WTC11 (cell line): ENCODE data around the gene P3H3. TPM values are rescaled to one million over a fixed set of nuclear protein-coding genes. Genes with fewer than 3 reads are reported as not detected.

Experiments used
- ATAC-seq: fragments of 200-7000 bp; cut with Tn5 transposase; 2 replicates; pipeline ENCODE4 v1.10.0; 2021; ENCODE audit warnings: mild to moderate bottlenecking, moderate library complexity
- CTCF ChIA-PET: fragments of 300-600 bp; sonication (Branson Sonifier 250); formaldehyde crosslinking; loops from one replicate; lab custom pipeline; 2021; ENCODE audit warnings: antibody characterized with exemption; lab: Charles Lee
- POLR2A ChIA-PET: fragments of 350-600 bp; sonication (Branson Sonifier 250); formaldehyde crosslinking; loops from one replicate; lab custom pipeline; 2021; ENCODE audit warnings: antibody characterized with exemption; lab: Charles Lee
- DNase-seq: peaks from one replicate; pipeline ENCODE4 v3.0.0; 2021; ENCODE audit warnings: low spot score
- H3K27ac Mint-ChIP-seq: 2 replicates; pipeline ENCODE4 v1.8.0; 2021; ENCODE audit warnings: mixed read lengths
- H3K27me3 Mint-ChIP-seq: 2 replicates; pipeline ENCODE4 v1.8.0; 2021; ENCODE audit warnings: low read depth, mild to moderate bottlenecking, moderate library complexity, mixed read lengths
- H3K36me3 Mint-ChIP-seq: 2 replicates; pipeline ENCODE4 v1.8.0; 2021; ENCODE audit warnings: mixed read lengths
- H3K4me1 Mint-ChIP-seq: 2 replicates; pipeline ENCODE4 v1.8.0; 2022; ENCODE audit warnings: mixed read lengths
- H3K4me3 Mint-ChIP-seq: 2 replicates; pipeline ENCODE4 v1.8.0; 2021; ENCODE audit warnings: mild to moderate bottlenecking, moderate library complexity, mixed read lengths
- H3K9me3 Mint-ChIP-seq: 2 replicates; pipeline ENCODE4 v1.8.0; 2021; ENCODE audit warnings: mixed read lengths
- ATF1 ChIP-seq: sonication (generic); formaldehyde crosslinking; IDR thresholded peaks from 2 replicates; pipeline ENCODE4 v1.8.1; 2023; ENCODE audit warnings: mild to moderate bottlenecking, moderate library complexity, missing genetic modification reagents
- FOXJ3 ChIP-seq: sonication (generic); formaldehyde crosslinking; IDR thresholded peaks from 2 replicates; pipeline ENCODE4 v1.9.0; 2021; ENCODE audit warnings: missing genetic modification reagents, mild to moderate bottlenecking, borderline replicate concordance
- FOXK1 ChIP-seq: sonication (generic); formaldehyde crosslinking; IDR thresholded peaks from 2 replicates; pipeline ENCODE4 v1.8.0; 2022; ENCODE audit warnings: mild to moderate bottlenecking, moderate library complexity, missing genetic modification reagents
- GABPB1 ChIP-seq: sonication (generic); formaldehyde crosslinking; IDR thresholded peaks from 2 replicates; pipeline ENCODE4 v1.8.1; 2023; ENCODE audit warnings: mild to moderate bottlenecking, missing genetic modification reagents
- JUN ChIP-seq: sonication (generic); formaldehyde crosslinking; IDR thresholded peaks from 2 replicates; pipeline ENCODE4 v1.8.0; 2023; ENCODE audit warnings: mild to moderate bottlenecking, missing genetic modification reagents
- NR2C2 ChIP-seq: sonication (generic); formaldehyde crosslinking; IDR thresholded peaks from 2 replicates; pipeline ENCODE4 v1.8.0; 2022; ENCODE audit warnings: mild to moderate bottlenecking, missing genetic modification reagents
- NR3C1 ChIP-seq: sonication (generic); formaldehyde crosslinking; conservative IDR thresholded peaks from 2 replicates; pipeline ENCODE4 v1.8.1; 2023; ENCODE audit warnings: low read depth, mild to moderate bottlenecking, missing genetic modification reagents
- RORB ChIP-seq: fragments of 250-450 bp; sonication (Bioruptor Pico); IDR thresholded peaks from 2 replicates; pipeline ENCODE4 v1.9.0; 2021; ENCODE audit warnings: mild to moderate bottlenecking
- SMAD4 ChIP-seq: sonication (generic); formaldehyde crosslinking; IDR thresholded peaks from 2 replicates; pipeline ENCODE4 v1.8.0; 2022; ENCODE audit warnings: mild to moderate bottlenecking, missing genetic modification reagents
- SP1 ChIP-seq: sonication (generic); formaldehyde crosslinking; conservative IDR thresholded peaks from 2 replicates; pipeline ENCODE4 v1.8.1; 2022; ENCODE audit warnings: missing genetic modification reagents
- ZNF121 ChIP-seq: sonication (generic); formaldehyde crosslinking; IDR thresholded peaks from 2 replicates; pipeline ENCODE4 v1.8.0; 2023; ENCODE audit warnings: missing genetic modification reagents
- total RNA-seq: library from RNA; stranded (reverse); gene quantifications from 3 replicates; pipeline ENCODE4 v1.2.3, GENCODE V29; 2021
- TF ChIP-seq, protein P1 (sequence below): sonication (generic); formaldehyde crosslinking; IDR thresholded peaks from 2 replicates; pipeline ENCODE4 v1.8.1; 2023; ENCODE audit warnings: mild to moderate bottlenecking, missing genetic modification reagents
- TF ChIP-seq, protein P2 (sequence below): fragments of 200-600 bp; IDR thresholded peaks from 2 replicates; pipeline ENCODE4 v1.8.0; 2022; ENCODE audit warnings: antibody characterized with exemption
- TF ChIP-seq, protein P3 (sequence below): sonication (generic); formaldehyde crosslinking; IDR thresholded peaks from 2 replicates; pipeline ENCODE4 v1.8.1; 2023; ENCODE audit warnings: mild to moderate bottlenecking, missing genetic modification reagents, moderate library complexity
- TF ChIP-seq, protein P4 (sequence below): fragments of 250-450 bp; sonication (Bioruptor Pico); IDR thresholded peaks from 2 replicates; pipeline ENCODE4 v1.9.0; 2021; ENCODE audit warnings: mild to moderate bottlenecking
- TF ChIP-seq, protein P5 (sequence below): sonication (generic); formaldehyde crosslinking; IDR thresholded peaks from 2 replicates; pipeline ENCODE4 v1.8.1; 2022; ENCODE audit warnings: low read depth, mild to moderate bottlenecking, moderate library complexity, missing genetic modification reagents, borderline replicate concordance
- TF ChIP-seq, protein P6 (sequence below): sonication (generic); formaldehyde crosslinking; IDR thresholded peaks from 2 replicates; pipeline ENCODE4 v1.8.1; 2022; ENCODE audit warnings: low read depth, missing genetic modification reagents, borderline replicate concordance
- TF ChIP-seq, protein P7 (sequence below): sonication (generic); formaldehyde crosslinking; IDR thresholded peaks from 2 replicates; pipeline ENCODE4 v1.8.1; 2022; ENCODE audit warnings: mild to moderate bottlenecking, moderate library complexity, missing genetic modification reagents
- TF ChIP-seq, protein P8 (sequence below): sonication (generic); formaldehyde crosslinking; IDR thresholded peaks from 2 replicates; pipeline ENCODE4 v1.8.1; 2023; ENCODE audit warnings: mild to moderate bottlenecking, moderate library complexity, missing genetic modification reagents

The P3H3 gene
- total RNA-seq, 1 experiment from 2014 or later = 50.7 TPM

DNA sequence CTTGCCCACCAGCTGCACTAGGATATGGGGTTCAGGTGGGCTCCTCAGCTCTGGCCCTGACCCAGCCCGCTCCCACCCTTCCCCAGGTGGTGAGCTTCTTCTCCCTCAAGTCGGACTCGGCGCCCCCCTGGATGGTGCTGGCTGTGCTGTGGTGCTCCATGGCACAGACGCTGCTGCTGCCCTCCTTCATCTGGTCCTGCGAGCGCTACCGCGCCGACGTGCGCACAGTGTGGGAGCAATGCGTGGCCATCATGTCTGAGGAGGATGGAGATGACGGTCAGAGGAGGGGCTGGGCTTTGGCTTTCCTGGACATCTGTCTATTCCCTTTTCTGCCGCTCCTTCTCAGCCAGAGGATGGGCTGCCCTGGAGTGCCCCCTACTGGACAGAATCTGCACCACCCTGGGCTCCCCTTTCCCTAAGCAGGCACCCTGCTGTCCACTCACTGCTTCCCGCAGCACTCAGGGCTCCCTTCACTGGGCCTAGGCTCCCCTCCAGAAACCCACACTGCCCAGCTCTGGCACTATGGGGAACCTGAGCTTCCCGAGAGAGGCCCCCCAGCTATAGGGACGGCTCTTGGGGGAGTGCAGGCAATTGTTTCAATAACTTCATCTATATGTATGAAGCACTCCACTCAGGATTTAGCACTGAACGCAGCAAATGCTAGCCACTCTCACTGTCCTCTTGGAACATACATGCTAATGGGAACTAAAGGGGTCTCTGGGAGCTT is 2.6 kb upstream of the P3H3 start (continued):
- TF ChIP-seq, protein P1, sequence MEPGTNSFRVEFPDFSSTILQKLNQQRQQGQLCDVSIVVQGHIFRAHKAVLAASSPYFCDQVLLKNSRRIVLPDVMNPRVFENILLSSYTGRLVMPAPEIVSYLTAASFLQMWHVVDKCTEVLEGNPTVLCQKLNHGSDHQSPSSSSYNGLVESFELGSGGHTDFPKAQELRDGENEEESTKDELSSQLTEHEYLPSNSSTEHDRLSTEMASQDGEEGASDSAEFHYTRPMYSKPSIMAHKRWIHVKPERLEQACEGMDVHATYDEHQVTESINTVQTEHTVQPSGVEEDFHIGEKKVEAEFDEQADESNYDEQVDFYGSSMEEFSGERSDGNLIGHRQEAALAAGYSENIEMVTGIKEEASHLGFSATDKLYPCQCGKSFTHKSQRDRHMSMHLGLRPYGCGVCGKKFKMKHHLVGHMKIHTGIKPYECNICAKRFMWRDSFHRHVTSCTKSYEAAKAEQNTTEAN (CRISPR knock-in tag) = no peak
- TF ChIP-seq, protein P2, sequence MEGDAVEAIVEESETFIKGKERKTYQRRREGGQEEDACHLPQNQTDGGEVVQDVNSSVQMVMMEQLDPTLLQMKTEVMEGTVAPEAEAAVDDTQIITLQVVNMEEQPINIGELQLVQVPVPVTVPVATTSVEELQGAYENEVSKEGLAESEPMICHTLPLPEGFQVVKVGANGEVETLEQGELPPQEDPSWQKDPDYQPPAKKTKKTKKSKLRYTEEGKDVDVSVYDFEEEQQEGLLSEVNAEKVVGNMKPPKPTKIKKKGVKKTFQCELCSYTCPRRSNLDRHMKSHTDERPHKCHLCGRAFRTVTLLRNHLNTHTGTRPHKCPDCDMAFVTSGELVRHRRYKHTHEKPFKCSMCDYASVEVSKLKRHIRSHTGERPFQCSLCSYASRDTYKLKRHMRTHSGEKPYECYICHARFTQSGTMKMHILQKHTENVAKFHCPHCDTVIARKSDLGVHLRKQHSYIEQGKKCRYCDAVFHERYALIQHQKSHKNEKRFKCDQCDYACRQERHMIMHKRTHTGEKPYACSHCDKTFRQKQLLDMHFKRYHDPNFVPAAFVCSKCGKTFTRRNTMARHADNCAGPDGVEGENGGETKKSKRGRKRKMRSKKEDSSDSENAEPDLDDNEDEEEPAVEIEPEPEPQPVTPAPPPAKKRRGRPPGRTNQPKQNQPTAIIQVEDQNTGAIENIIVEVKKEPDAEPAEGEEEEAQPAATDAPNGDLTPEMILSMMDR = peak; percentile 90
- TF ChIP-seq, protein P3, sequence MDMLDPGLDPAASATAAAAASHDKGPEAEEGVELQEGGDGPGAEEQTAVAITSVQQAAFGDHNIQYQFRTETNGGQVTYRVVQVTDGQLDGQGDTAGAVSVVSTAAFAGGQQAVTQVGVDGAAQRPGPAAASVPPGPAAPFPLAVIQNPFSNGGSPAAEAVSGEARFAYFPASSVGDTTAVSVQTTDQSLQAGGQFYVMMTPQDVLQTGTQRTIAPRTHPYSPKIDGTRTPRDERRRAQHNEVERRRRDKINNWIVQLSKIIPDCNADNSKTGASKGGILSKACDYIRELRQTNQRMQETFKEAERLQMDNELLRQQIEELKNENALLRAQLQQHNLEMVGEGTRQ (CRISPR knock-in tag) = no peak
- no peak for TF ChIP-seq ZNF121 (CRISPR knock-in tag)
- TF ChIP-seq, protein P4, sequence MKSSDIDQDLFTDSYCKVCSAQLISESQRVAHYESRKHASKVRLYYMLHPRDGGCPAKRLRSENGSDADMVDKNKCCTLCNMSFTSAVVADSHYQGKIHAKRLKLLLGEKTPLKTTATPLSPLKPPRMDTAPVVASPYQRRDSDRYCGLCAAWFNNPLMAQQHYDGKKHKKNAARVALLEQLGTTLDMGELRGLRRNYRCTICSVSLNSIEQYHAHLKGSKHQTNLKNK (CRISPR knock-in tag) = no peak
- TF ChIP-seq, protein P5, sequence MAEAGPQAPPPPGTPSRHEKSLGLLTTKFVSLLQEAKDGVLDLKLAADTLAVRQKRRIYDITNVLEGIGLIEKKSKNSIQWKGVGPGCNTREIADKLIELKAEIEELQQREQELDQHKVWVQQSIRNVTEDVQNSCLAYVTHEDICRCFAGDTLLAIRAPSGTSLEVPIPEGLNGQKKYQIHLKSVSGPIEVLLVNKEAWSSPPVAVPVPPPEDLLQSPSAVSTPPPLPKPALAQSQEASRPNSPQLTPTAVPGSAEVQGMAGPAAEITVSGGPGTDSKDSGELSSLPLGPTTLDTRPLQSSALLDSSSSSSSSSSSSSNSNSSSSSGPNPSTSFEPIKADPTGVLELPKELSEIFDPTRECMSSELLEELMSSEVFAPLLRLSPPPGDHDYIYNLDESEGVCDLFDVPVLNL (CRISPR knock-in tag) = no peak
- TF ChIP-seq, protein P6, sequence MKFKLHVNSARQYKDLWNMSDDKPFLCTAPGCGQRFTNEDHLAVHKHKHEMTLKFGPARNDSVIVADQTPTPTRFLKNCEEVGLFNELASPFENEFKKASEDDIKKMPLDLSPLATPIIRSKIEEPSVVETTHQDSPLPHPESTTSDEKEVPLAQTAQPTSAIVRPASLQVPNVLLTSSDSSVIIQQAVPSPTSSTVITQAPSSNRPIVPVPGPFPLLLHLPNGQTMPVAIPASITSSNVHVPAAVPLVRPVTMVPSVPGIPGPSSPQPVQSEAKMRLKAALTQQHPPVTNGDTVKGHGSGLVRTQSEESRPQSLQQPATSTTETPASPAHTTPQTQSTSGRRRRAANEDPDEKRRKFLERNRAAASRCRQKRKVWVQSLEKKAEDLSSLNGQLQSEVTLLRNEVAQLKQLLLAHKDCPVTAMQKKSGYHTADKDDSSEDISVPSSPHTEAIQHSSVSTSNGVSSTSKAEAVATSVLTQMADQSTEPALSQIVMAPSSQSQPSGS (CRISPR knock-in tag) = no peak
- TF ChIP-seq SP1 (CRISPR knock-in tag) = peak; percentile 54
- no peak for TF ChIP-seq ATF1 (CRISPR knock-in tag)
- TF ChIP-seq, protein P7, sequence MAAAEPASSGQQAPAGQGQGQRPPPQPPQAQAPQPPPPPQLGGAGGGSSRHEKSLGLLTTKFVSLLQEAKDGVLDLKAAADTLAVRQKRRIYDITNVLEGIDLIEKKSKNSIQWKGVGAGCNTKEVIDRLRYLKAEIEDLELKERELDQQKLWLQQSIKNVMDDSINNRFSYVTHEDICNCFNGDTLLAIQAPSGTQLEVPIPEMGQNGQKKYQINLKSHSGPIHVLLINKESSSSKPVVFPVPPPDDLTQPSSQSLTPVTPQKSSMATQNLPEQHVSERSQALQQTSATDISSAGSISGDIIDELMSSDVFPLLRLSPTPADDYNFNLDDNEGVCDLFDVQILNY (CRISPR knock-in tag) = no peak
- TF ChIP-seq, protein P8, sequence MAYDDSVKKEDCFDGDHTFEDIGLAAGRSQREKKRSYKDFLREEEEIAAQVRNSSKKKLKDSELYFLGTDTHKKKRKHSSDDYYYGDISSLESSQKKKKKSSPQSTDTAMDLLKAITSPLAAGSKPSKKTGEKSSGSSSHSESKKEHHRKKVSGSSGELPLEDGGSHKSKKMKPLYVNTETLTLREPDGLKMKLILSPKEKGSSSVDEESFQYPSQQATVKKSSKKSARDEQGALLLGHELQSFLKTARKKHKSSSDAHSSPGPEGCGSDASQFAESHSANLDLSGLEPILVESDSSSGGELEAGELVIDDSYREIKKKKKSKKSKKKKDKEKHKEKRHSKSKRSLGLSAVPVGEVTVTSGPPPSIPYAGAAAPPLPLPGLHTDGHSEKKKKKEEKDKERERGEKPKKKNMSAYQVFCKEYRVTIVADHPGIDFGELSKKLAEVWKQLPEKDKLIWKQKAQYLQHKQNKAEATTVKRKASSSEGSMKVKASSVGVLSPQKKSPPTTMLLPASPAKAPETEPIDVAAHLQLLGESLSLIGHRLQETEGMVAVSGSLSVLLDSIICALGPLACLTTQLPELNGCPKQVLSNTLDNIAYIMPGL (CRISPR knock-in tag) = peak; percentile 66; the same call in 1 of the 2 replicates
- TF ChIP-seq GABPB1 (CRISPR knock-in tag) = no peak
- TF ChIP-seq RORB (CRISPR knock-in tag) = no peak

DNA sequence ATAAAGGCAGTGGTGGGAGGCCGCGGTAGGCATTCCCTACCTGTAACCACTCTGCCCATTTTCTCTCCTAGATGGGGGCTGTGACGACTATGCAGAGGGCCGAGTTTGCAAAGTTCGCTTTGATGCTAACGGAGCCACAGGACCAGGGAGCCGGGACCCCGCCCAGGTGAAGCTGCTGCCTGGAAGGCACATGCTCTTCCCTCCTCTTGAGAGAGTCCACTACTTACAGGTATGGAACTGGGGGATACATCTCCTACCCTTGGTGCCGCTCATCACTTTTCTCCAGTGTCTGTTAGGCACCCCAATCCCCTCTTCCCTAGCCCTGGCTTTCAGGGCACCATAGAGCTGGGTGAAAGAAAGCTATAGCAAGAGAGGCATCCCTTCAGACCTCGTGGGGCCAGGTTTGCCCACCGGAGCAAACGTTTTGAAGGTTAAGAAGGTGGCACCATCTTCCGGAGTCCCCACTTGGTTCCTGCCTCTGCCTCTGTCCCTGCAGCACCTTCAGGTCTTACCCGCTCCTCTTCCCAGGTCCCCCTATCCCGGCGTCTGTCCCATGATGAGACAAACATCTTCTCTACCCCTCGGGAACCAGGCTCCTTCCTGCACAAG is 2.0 kb upstream of the P3H3 start:
- ChIA-PET CTCF (interaction anchor here (0.9 to 8.9 kb wide), 5 partner anchors 43 to 74 kb away, joined by 3 to 112 read pairs (median 5); partner anchors contain the start of genes LAG3, MLF2 and PTMS), POLR2A (interaction anchor here (1.5 kb wide), 1 partner anchor 48 kb away, joined by 3 read pairs; no protein-coding TSS in a partner anchor)
- no peak for DNase-seq
- Mint-ChIP-seq H3K27me3 (peaks cover 42% of the 10 kb centered on the region), H3K9me3 (no peaks in the 10 kb centered on the region), H3K36me3 (peaks cover 11% of the 10 kb centered on the region), H3K4me1 (peaks cover 57% of the 10 kb centered on the region), H3K27ac (no peak overlapping the region), H3K4me3 (no peak overlapping the region)
- no peak for ATAC-seq
- TF ChIP-seq JUN = no peak
- no peak for TF ChIP-seq ATF1 (CRISPR knock-in tag)
- TF ChIP-seq FOXJ3 = no peak
- TF ChIP-seq, protein P5 (CRISPR knock-in tag) = no peak
- no peak for TF ChIP-seq NR2C2
- TF ChIP-seq FOXK1 (CRISPR knock-in tag) = no peak
- TF ChIP-seq SMAD4 (CRISPR knock-in tag) = no peak
- TF ChIP-seq, protein P2 = no peak
- no peak for TF ChIP-seq NR3C1 (CRISPR knock-in tag)
